Skeletal muscle satellite cell (primary cell): Measurements from ENCODE around the gene ITPR1.

Experiments
- H3K27me3 ChIP-seq: 2 replicates; pipeline ENCODE4 v1.7.0; 2013; ENCODE audit warnings: low read length; ENCODE audit not compliant: control insufficient read depth, insufficient read depth
- H3K36me3 ChIP-seq: 2 replicates; pipeline ENCODE4 v1.7.0; 2013; ENCODE audit warnings: mild to moderate bottlenecking, control low read depth, low read length; ENCODE audit not compliant: insufficient read depth
- H3K4me1 ChIP-seq: 2 replicates; pipeline ENCODE4 v1.7.0; 2013; ENCODE audit warnings: low read length; ENCODE audit not compliant: control insufficient read depth, insufficient read depth
- H3K4me2 ChIP-seq: 2 replicates; pipeline ENCODE4 v1.7.0; 2013; ENCODE audit warnings: mild to moderate bottlenecking, low read length
- H3K4me3 ChIP-seq: 2 replicates; pipeline ENCODE4 v1.7.0; 2013; ENCODE audit warnings: low read length
- H3K9ac ChIP-seq: 2 replicates; pipeline ENCODE4 v1.7.0; 2013; ENCODE audit warnings: mild to moderate bottlenecking, low read depth, low read length, moderate library complexity
- H3K9me3 ChIP-seq: replicated peaks from 2 replicates; pipeline ENCODE4 v1.7.0; 2013; ENCODE audit warnings: mild to moderate bottlenecking, control low read depth, low read length

The ITPR1 gene

DNA sequence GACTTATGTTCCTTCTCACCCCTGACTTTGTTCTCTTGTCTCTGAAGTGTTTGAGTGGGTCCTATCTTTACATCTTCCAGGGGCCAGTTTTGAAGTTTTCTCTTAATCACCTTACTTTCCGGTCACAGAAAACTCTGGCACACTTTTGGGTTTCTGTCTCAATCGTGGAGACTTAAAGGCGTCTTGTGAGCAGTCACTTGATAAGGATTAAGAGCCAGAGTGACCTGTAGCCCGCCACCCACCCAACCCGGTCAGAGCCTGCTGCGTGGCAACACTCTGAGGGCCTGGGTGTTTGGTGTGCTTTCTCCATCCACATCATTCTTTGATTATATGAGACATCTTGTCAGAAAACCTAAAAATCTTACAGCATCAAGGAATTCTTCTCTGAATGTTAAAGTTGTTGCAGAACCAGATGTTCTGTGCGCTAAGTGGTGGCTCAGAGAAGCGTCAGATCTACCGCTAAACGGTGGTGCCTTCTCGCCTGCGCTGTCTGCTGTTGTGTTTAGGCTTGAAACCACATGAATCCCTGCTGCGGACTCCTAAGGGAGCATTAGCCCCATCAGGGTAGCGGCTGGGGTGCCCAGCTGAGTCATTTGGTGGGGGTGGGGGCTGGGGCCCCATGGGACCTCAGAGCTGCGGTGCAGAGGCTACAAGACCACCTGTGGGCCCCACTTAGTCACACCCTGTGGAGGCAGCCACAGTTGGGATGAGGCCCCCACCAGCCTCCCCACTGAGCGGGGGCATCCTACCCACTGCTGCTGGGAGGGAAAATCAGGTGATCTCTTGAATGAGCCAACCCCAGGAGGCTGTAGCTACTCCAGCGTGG is 327.4 kb downstream of the ITPR1 start:
- no peak overlapping the region for H3K4me3 ChIP-seq
- peaks cover 27% of the 10 kb centered on the region for H3K4me1 ChIP-seq
- no peaks in the 10 kb centered on the region for H3K36me3 ChIP-seq
- no peak overlapping the region for H3K9ac ChIP-seq
- H3K4me2 ChIP-seq: no peak overlapping the region
- H3K27me3 ChIP-seq: no peaks in the 10 kb centered on the region
- H3K9me3 ChIP-seq: peaks cover 5% of the 10 kb centered on the region

- H3K4me2 ChIP-seq: no peak overlapping the region
- peaks cover 5% of the 10 kb centered on the region for H3K9me3 ChIP-seq
- peaks cover 36% of the 10 kb centered on the region for H3K4me1 ChIP-seq
- H3K27me3 ChIP-seq: no peaks in the 10 kb centered on the region
- no peak overlapping the region for H3K9ac ChIP-seq
- H3K4me3 ChIP-seq: no peak overlapping the region
- no peaks in the 10 kb centered on the region for H3K36me3 ChIP-seq
Measured at GRCh38 chr3:4821338-4821737, 328.2 kb downstream of the ITPR1 start.

GRCh38 chr3:4821975-4822374 is 328.8 kb downstream of the ITPR1 start:
- Histone ChIP-seq H3K27me3 (no peaks in the 10 kb centered on the region), H3K36me3 (no peaks in the 10 kb centered on the region), H3K4me2 (no peak overlapping the region), H3K9me3 (peaks cover 3% of the 10 kb centered on the region), H3K4me3 (no peak overlapping the region), H3K4me1 (peaks cover 42% of the 10 kb centered on the region), H3K9ac (no peak overlapping the region)

DNA sequence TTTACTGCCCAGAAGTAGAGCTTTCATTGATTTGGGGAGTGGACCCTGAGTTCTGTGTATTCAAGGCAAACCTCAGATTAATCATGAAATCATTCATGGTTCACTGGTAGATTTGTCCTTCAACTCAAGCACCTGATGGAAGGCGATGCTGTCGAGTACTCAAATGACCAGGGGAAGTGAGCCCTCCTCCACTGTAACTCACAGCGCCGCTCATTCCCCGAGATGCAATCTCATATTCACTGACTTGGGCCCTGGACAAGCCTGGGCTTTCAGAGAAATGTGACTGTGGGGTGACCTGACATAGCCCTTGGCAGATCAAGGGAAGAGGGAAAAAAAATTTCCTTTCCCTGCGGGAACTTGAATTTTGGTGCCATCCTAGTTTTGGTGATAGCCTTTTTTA is 329.4 kb downstream of the ITPR1 start:
- Histone ChIP-seq H3K36me3 (no peaks in the 10 kb centered on the region), H3K9ac (no peak overlapping the region), H3K4me2 (no peak overlapping the region), H3K9me3 (no peaks in the 10 kb centered on the region), H3K4me1 (peaks cover 47% of the 10 kb centered on the region), H3K27me3 (no peaks in the 10 kb centered on the region), H3K4me3 (no peak overlapping the region)

DNA sequence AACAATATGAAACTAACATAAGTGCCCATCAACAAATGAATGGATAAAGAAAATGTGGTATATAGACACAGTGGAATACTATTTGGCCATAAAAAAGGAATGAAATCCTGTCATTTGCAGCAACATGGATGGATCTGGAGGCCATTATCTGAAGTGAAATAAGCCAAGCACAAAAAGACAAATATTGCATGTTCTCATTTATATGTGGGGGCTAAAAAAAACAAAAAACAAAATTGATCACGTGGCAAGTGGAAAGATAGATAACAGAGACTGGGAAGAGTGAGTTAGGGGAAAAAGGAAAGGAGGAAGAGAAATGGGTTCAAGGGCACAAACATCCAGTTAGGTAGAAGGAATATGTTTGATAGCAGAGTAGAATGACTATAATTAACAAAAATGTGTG is 330.2 kb downstream of the ITPR1 start:
- Histone ChIP-seq H3K4me2 (no peak overlapping the region), H3K36me3 (no peaks in the 10 kb centered on the region), H3K27me3 (no peaks in the 10 kb centered on the region), H3K9ac (no peak overlapping the region), H3K9me3 (no peaks in the 10 kb centered on the region), H3K4me1 (peaks cover 54% of the 10 kb centered on the region), H3K4me3 (no peak overlapping the region)

DNA sequence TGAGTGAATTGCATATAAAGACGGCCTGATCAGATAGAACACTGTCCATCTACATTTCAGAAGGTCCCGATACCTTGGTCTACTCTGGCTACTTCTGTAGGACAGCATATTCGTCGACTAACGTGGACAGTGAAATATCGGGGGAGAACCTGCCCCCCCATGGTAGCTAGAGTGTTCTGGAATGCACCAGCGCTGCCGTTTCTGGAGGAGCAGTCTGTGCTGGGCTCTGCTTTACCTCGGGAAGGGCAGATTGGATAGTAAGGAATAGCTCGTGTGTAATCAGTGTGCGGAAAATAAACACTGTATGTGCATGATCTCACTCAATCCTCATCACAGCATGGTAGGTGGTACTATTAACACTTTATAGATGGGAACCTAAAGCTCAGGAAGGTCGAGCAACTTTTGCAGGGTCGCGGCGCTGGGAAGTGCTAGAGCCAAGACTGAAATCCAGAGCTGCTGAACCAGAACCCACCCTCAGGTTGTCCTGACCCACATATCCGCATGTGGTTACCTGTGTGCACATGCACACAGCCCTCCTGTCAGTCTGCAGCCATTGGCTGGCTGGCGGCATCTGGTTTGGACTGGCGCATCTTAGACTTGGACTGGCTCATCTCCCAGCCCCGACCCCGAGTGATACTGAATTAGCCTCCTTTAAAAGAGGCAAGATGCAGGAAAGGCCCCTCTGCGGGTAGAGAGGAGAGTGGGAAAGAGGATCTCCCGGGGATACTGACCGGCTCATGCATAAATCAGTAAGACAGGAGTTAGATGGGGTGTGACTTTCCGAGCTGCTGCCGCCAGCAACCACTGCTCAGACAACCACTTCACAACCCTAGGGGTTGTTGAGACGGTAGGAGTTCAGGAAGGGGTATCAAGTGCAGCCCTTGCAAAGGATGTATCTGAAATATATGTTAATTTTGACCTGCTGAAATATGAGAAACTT is 331.1 kb downstream of the ITPR1 start:
- Histone ChIP-seq H3K27me3 (no peaks in the 10 kb centered on the region), H3K36me3 (no peaks in the 10 kb centered on the region), H3K4me1 (peaks cover 54% of the 10 kb centered on the region), H3K4me3 (no peak overlapping the region), H3K9ac (no peak overlapping the region), H3K9me3 (no peaks in the 10 kb centered on the region), H3K4me2 (peak overlapping the region; percentile 2)

DNA sequence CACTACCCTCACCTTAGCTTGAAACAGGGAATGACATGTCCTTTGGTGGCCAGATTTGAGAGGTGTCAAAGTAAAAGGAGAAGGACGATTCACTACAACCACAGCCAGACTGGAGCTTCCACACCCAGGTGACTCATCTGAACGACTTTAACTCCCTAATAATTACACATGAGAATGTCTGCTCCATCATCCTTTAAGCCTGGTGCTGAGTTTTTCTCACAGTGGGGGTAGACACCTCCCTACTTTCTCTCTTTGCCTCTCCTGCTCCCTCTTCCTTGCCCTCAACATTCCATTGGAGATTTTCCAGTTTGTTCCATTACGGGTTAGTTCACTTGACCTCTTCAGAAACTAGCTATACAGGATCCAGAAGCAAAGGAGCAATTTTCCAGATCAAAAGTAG is 331.8 kb downstream of the ITPR1 start:
- no peaks in the 10 kb centered on the region for H3K9me3 ChIP-seq
- H3K27me3 ChIP-seq: no peaks in the 10 kb centered on the region
- H3K4me3 ChIP-seq: no peak overlapping the region
- peak overlapping the region; percentile 51 for H3K9ac ChIP-seq
- H3K4me1 ChIP-seq: peaks cover 49% of the 10 kb centered on the region
- H3K36me3 ChIP-seq: no peaks in the 10 kb centered on the region
- peak overlapping the region; percentile 2 for H3K4me2 ChIP-seq

GRCh38 chr3:4825436-4826236 is 332.5 kb downstream of the ITPR1 start:
- H3K27me3 ChIP-seq: no peaks in the 10 kb centered on the region
- H3K4me3 ChIP-seq: no peak overlapping the region
- H3K36me3 ChIP-seq: no peaks in the 10 kb centered on the region
- peaks cover 54% of the 10 kb centered on the region for H3K4me1 ChIP-seq
- peak overlapping the region; percentile 51 for H3K9ac ChIP-seq
- H3K9me3 ChIP-seq: no peaks in the 10 kb centered on the region
- peak overlapping the region; percentile 42 for H3K4me2 ChIP-seq

DNA sequence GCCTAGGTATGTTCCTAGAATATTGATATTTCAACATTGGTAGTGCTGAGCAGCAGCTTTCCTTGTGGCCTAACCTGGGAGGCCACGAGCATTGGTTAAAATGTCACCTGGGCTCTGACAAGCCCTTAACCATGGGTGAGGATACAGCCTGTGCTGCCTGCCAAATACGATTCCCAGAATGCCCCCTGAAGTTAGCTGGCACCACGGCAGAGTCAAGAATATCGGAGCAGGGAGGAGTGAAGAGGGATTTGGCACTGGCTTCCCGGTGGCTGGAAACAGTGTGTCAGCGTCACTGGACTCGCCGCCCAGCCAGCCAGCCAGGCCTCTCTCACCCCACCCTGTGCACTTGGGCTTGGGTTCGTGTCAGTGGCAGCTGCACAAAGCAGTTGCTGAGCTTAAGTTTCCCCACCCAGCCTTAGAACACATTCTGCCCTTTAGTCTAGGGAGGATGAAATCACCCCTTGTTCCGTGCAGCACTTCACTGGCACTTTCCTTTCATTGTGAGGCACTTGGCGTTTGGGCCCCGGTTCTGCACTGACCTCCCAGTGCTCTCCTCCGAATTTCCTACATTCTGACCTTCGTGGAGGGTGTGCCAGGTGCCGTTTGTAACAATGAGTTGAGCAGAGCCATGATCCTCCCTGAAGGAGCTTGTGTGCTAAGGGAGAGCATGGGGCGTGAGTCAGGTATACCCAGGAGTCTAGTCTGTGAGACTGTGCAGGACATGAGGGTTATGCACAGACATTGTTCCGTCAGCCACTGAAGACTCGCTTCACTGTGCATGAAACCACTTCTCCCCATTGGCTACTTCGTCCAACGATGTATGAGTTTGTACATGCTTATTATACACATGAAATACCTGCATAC is 333.3 kb downstream of the ITPR1 start:
- Histone ChIP-seq H3K9ac (peak overlapping the region; percentile 51), H3K9me3 (no peaks in the 10 kb centered on the region), H3K36me3 (no peaks in the 10 kb centered on the region), H3K4me3 (peak overlapping the region; percentile 36), H3K27me3 (no peaks in the 10 kb centered on the region), H3K4me2 (peak overlapping the region; percentile 42), H3K4me1 (peaks cover 62% of the 10 kb centered on the region)

- no peaks in the 10 kb centered on the region for H3K9me3 ChIP-seq
- no peak overlapping the region for H3K4me3 ChIP-seq
- H3K27me3 ChIP-seq: no peaks in the 10 kb centered on the region
- no peak overlapping the region for H3K9ac ChIP-seq
- H3K36me3 ChIP-seq: no peaks in the 10 kb centered on the region
- H3K4me1 ChIP-seq: peaks cover 70% of the 10 kb centered on the region
- H3K4me2 ChIP-seq: no peak overlapping the region
Measured at GRCh38 chr3:4827767-4828166, 334.6 kb downstream of the ITPR1 start.
